Keratinocyte (primary cell): ENCODE data around the gene VPS35. TPM values are rescaled to one million over a fixed set of nuclear protein-coding genes. Genes with fewer than 3 reads are reported as not detected.

Source experiments
- DNase-seq: peaks from one replicate; pipeline ENCODE4 v3.0.0-alpha.2; 2011; ENCODE audit warnings: low read depth, missing footprints, low spot score
- FAIRE-seq: peaks from 2 replicates; lab custom pipeline; 2011; peaks lifted over from hg19 to GRCh38; lab: Jason Lieb, UNC
- H2AFZ ChIP-seq: 2 replicates; pipeline ENCODE4 v1.6.0; 2012; ENCODE audit warnings: low read length, control low read depth, inconsistent platforms; ENCODE audit not compliant: control insufficient read depth
- H3K27ac ChIP-seq: 2 replicates; pipeline ENCODE4 v1.5.1; 2011; ENCODE audit warnings: low read length; ENCODE audit not compliant: control insufficient read depth, insufficient read depth
- H3K27me3 ChIP-seq: 3 replicates; pipeline ENCODE4 v1.6.0; 2011; ENCODE audit warnings: low read length; ENCODE audit not compliant: control insufficient read depth, insufficient read depth; ENCODE audit errors: extremely low read depth
- H3K36me3 ChIP-seq, 2 experiments: 2 replicates in 1 of 2; 3 replicates in 1 of 2; pipeline ENCODE4 v1.5.1; 2011; ENCODE audit warnings: low read length in 2 of 2, mild to moderate bottlenecking in 1 of 2; ENCODE audit not compliant: control insufficient read depth in 2 of 2, insufficient read depth in 2 of 2; ENCODE audit errors: extremely low read depth in 1 of 2
- H3K4me1 ChIP-seq: 3 replicates; pipeline ENCODE4 v1.5.1; 2011; ENCODE audit warnings: low read length; ENCODE audit not compliant: control insufficient read depth, insufficient read depth; ENCODE audit errors: extremely low read depth
- H3K4me2 ChIP-seq: 3 replicates; pipeline ENCODE4 v1.6.0; 2011; ENCODE audit warnings: low read depth, low read length; ENCODE audit not compliant: control insufficient read depth, insufficient read depth; ENCODE audit errors: extremely low read depth
- H3K4me3 ChIP-seq, 3 experiments: fragments of 200-600 bp in 1 of 3; sonication (generic) in 1 of 3; 2 replicates in 2 of 3; 3 replicates in 1 of 3; pipeline ENCODE4 v1.5.1; 2011 to 2016; ENCODE audit warnings: low read length in 3 of 3, mild to moderate bottlenecking in 3 of 3, control low read depth in 2 of 3, inconsistent platforms in 1 of 3, low read depth in 1 of 3, mixed read lengths in 1 of 3, mixed run types in 1 of 3, moderate library complexity in 1 of 3; ENCODE audit not compliant: control insufficient read depth in 2 of 3, insufficient read depth in 2 of 3; ENCODE audit errors: extremely low read depth in 1 of 3
- H3K79me2 ChIP-seq: 2 replicates; pipeline ENCODE4 v1.6.0; 2012; ENCODE audit warnings: low read length; ENCODE audit not compliant: control insufficient read depth, insufficient read depth
- H3K9ac ChIP-seq: 3 replicates; pipeline ENCODE4 v1.6.0; 2011; ENCODE audit warnings: low read length; ENCODE audit not compliant: control insufficient read depth, insufficient read depth; ENCODE audit errors: extremely low read depth
- H3K9me1 ChIP-seq: 3 replicates; pipeline ENCODE4 v1.6.0; 2011; ENCODE audit warnings: low read length; ENCODE audit not compliant: control insufficient read depth, insufficient read depth; ENCODE audit errors: extremely low read depth
- H3K9me3 ChIP-seq: 2 replicates; pipeline ENCODE4 v1.5.1; 2012; ENCODE audit warnings: low read depth, low read length; ENCODE audit not compliant: control insufficient read depth
- H4K20me1 ChIP-seq: 3 replicates; pipeline ENCODE4 v1.6.0; 2011; ENCODE audit warnings: low read length; ENCODE audit not compliant: control insufficient read depth, insufficient read depth; ENCODE audit errors: extremely low read depth
- EZH2 ChIP-seq: IDR thresholded peaks from one replicate; pipeline ENCODE4 v1.6.1; 2012; ENCODE audit warnings: inconsistent platforms, mild to moderate bottlenecking, low read length, moderate library complexity
- dilution Hi-C: fragments of 300-500 bp; cut with MboI; formaldehyde crosslinking; loops from one replicate; pipeline ENCODE4 v1.7.0; 2020; ENCODE audit warnings: low sequenced_read_pairs; ENCODE audit not compliant: extremely low pct_ligation_motif_present
- polyA plus RNA-seq, 5 experiments: library from polyadenylated mRNA; depleted of rRNA in 3 of 5; stranded (reverse) in 3 of 5; stranded (forward) in 1 of 5; unstranded in 1 of 5; fragments of >200 nt; gene quantifications; 1 replicate in 1 of 5; 2 replicates in 3 of 5; 3 replicates in 1 of 5; pipeline versions ENCODE4 v1.2.1 to v1.2.3, GENCODE V29; 2011 to 2012; ENCODE audit warnings: missing spikeins in 2 of 5, low read depth in 1 of 5, low replicate concordance in 1 of 5
- TF ChIP-seq, protein P1 (sequence below), 3 experiments: IDR thresholded peaks in 1 of 3; conservative IDR thresholded peaks in 1 of 3; optimal IDR thresholded peaks in 1 of 3; 2 replicates in 2 of 3; 3 replicates in 1 of 3; pipeline versions ENCODE3 to v1.5.1; 2011; ENCODE audit warnings: low read length in 3 of 3, mild to moderate bottlenecking in 3 of 3, moderate library complexity in 2 of 3, control low read depth in 1 of 3, inconsistent platforms in 1 of 3; ENCODE audit not compliant: insufficient read depth in 2 of 3; ENCODE audit errors: extremely low read depth in 1 of 3

Gene VPS35
- polyA plus RNA-seq, 1 donor (not counting 4 experiments of a cell fraction or from before 2014, with no cell fraction given), result 87.3 TPM

DNA sequence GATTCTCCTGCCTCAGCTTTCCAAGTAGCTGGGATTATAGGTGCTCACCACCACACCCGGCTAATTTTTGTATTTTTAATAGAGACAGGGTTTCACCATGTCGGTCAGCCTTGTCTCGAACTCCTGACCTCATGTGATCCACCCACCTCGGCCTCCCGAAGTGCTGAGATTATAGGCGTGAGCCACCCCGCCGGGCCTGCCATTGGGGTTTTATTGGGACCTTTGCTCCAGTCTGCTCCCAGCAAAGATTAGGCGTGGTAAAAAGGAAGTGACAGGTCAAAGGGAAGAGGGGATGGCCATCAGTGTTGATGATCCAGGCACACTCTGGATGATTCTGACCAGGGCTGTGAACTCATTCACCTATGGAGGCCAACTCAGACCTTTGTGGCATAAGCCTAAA, 38.7 kb upstream of the VPS35 start:
- Histone ChIP-seq H3K9me1 (no peaks in the 10 kb centered on the region), H3K9ac (no peak overlapping the region), H2AFZ (no peak overlapping the region), H3K79me2 (no peaks in the 10 kb centered on the region), H3K27ac (no peak overlapping the region), H3K4me3 (no peak overlapping the region), H3K4me2 (no peak overlapping the region), H4K20me1 (no peaks in the 10 kb centered on the region), H3K27me3 (no peaks in the 10 kb centered on the region), H3K9me3 (no peaks in the 10 kb centered on the region), H3K4me1 (no peaks in the 10 kb centered on the region), H3K36me3 (no peaks in the 10 kb centered on the region)
- TF ChIP-seq, protein P1, sequence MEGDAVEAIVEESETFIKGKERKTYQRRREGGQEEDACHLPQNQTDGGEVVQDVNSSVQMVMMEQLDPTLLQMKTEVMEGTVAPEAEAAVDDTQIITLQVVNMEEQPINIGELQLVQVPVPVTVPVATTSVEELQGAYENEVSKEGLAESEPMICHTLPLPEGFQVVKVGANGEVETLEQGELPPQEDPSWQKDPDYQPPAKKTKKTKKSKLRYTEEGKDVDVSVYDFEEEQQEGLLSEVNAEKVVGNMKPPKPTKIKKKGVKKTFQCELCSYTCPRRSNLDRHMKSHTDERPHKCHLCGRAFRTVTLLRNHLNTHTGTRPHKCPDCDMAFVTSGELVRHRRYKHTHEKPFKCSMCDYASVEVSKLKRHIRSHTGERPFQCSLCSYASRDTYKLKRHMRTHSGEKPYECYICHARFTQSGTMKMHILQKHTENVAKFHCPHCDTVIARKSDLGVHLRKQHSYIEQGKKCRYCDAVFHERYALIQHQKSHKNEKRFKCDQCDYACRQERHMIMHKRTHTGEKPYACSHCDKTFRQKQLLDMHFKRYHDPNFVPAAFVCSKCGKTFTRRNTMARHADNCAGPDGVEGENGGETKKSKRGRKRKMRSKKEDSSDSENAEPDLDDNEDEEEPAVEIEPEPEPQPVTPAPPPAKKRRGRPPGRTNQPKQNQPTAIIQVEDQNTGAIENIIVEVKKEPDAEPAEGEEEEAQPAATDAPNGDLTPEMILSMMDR (optimal IDR thresholded peaks at IDR 0.05 in 1 of 3, IDR thresholded peaks at IDR 0.05 in 1 of 3, conservative IDR thresholded peaks at IDR 0.05 in 1 of 3; ENCODE audit: extremely low read depth in 1 of 3, insufficient read depth in 2 of 3, low read length in 3 of 3), result no peak
- TF ChIP-seq EZH2, result no peak
- dilution Hi-C loops, result no loop called here
- FAIRE-seq, result no peak
- no peak for DNase-seq

DNA sequence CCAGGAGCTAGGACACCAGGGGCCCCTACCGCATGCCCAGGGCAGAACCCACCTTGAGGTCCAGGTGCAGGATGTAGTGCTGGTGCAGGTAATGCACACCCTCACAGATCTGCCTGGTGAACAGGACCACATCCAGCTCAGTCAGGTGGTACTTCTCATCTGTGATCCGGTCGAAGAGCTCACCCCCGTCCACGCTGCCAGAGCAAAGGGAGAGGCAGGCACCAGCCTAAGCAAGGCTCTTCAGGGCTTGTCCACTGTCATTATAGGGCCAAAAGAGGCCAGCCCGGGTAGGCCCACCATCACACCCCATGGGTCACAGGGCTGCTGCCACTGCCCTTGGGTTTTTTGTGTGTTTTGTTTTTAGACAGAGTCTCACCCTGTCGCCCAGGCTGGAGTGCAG, 38.2 kb upstream of the VPS35 start:
- H2AFZ ChIP-seq, result no peak overlapping the region
- FAIRE-seq, result no peak

More for the DNA sequence above, 38.2 kb upstream of the VPS35 start:
- H3K36me3 ChIP-seq, result no peaks in the 10 kb centered on the region
- no peak overlapping the region for H3K4me3 ChIP-seq
- TF ChIP-seq, protein P1 (optimal IDR thresholded peaks at IDR 0.05 in 1 of 3, IDR thresholded peaks at IDR 0.05 in 1 of 3, conservative IDR thresholded peaks at IDR 0.05 in 1 of 3; ENCODE audit: extremely low read depth in 1 of 3, insufficient read depth in 2 of 3, low read length in 3 of 3), result no peak
- TF ChIP-seq EZH2, result no peak
- H3K9me3 ChIP-seq, result no peaks in the 10 kb centered on the region
- no peaks in the 10 kb centered on the region for H3K79me2 ChIP-seq
- no peaks in the 10 kb centered on the region for H3K9me1 ChIP-seq
- DNase-seq, result no peak
- H3K27ac ChIP-seq, result no peak overlapping the region
- dilution Hi-C loops, result no loop called here
- no peak overlapping the region for H3K4me2 ChIP-seq
- H4K20me1 ChIP-seq, result no peaks in the 10 kb centered on the region
- no peak overlapping the region for H3K9ac ChIP-seq
- no peaks in the 10 kb centered on the region for H3K4me1 ChIP-seq
- H3K27me3 ChIP-seq, result no peaks in the 10 kb centered on the region
